Measurements from ENCODE around the gene ZNF436. TPM values are rescaled to one million over a fixed set of nuclear protein-coding genes. Genes with fewer than 3 reads are reported as not detected.
A peak's percentile ranks its signal among the peaks of the same experiment; 100 is the strongest.

Gene ZNF436
- total and polyA plus RNA-seq, 2 of the 13 experiments (the other 11 are each of a cell fraction or from before 2014, with no cell fraction given) = 4.3 to 9.9 TPM

DNA sequence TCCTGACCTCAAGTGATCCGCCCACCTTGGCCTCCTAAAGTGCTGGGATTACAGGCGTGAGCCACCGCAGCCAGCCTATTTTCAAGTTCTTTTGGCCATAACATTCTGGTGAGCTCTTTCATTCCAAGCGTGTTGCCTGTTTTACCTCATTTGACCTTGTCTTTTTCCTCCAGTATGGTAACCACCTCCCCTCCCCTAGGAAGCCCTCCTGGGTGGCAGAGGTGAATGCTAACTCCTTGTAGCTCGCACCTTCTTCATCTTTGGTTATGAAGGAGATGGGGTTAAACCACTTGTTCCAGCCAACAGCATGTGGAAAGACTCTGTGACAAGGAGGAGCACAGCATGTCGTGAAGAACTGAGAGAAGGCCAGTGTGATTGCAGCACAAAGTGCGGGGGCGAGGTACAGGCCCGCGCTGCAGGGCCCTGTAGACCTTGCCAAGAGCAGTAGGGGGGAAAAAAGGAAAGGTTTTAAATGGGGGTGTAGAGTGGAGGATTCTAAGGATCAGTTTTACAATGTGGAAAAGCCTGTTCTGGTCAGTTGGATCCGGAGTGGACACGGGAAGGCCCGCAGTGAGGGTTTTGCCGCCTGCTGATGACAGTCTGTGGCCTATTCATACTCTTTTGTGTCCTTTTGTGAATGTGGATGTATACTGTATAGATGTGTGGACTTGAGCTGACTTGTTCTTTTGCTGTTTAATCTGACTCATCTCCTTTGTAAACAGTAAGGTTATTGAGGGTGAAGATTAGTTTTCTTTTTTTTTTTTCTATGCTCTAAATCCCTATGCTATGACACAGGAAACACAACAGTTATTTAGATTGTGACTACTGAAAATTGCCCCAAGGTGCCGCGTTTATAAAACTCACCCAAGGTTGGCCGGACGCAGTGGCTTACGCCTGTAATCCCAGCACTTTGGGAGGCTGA lies 7.5 kb upstream of the ZNF436 start (continued):
- TF ChIP-seq FOXA1 (IDR thresholded peaks at IDR 0.05) (0 out of 2 replicates have a peak, but pooled peaks have one; percentile 33), FOXA1 (CRISPR knock-in tag; IDR thresholded peaks at IDR 0.05) (peak; percentile 33; the same call in 1 of the 2 replicates), MAF1 (CRISPR knock-in tag; IDR thresholded peaks at IDR 0.05; ENCODE audit: borderline replicate concordance) (no peak), ZC3H13 (CRISPR knock-in tag; IDR thresholded peaks at IDR 0.05) (peak; percentile 37; the same call in 1 of the 2 replicates), SIN3A (IDR thresholded peaks at IDR 0.05; ENCODE audit: borderline replicate concordance, low read depth, low read length) (no peak), ZFP36L2 (CRISPR knock-in tag; IDR thresholded peaks at IDR 0.05) (no peak), RXRB (CRISPR knock-in tag; IDR thresholded peaks at IDR 0.05; ENCODE audit: borderline replicate concordance) (peak; percentile 92), SNRNP70 (IDR thresholded peaks at IDR 0.05; ENCODE audit: low read depth, low read length) (no peak), ELF1 (CRISPR knock-in tag; IDR thresholded peaks at IDR 0.05) (no peak), SIN3B (IDR thresholded peaks at IDR 0.05; ENCODE audit: low read length) (no peak), MED1 (CRISPR knock-in tag; IDR thresholded peaks at IDR 0.05) (no peak), ZNF143 (CRISPR knock-in tag; IDR thresholded peaks at IDR 0.05) (no peak), FOXP4 (CRISPR knock-in tag; IDR thresholded peaks at IDR 0.05) (0 out of 2 replicates have a peak, but pooled peaks have one; percentile 10), CREB1 (IDR thresholded peaks at IDR 0.05) (no peak), CREB1 (CRISPR knock-in tag; IDR thresholded peaks at IDR 0.05) (no peak), ZNF790 (CRISPR knock-in tag; IDR thresholded peaks at IDR 0.05; ENCODE audit: borderline replicate concordance) (no peak), NFYB (CRISPR knock-in tag; IDR thresholded peaks at IDR 0.05) (no peak), ZNF460 (CRISPR knock-in tag; IDR thresholded peaks at IDR 0.05; ENCODE audit: borderline replicate concordance) (peak; percentile 59), ZNF530 (CRISPR knock-in tag; IDR thresholded peaks at IDR 0.05; ENCODE audit: low read depth) (no peak), ZNF850 (CRISPR knock-in tag; conservative IDR thresholded peaks at IDR 0.05) (no peak)
- TF ChIP-seq, protein P1, sequence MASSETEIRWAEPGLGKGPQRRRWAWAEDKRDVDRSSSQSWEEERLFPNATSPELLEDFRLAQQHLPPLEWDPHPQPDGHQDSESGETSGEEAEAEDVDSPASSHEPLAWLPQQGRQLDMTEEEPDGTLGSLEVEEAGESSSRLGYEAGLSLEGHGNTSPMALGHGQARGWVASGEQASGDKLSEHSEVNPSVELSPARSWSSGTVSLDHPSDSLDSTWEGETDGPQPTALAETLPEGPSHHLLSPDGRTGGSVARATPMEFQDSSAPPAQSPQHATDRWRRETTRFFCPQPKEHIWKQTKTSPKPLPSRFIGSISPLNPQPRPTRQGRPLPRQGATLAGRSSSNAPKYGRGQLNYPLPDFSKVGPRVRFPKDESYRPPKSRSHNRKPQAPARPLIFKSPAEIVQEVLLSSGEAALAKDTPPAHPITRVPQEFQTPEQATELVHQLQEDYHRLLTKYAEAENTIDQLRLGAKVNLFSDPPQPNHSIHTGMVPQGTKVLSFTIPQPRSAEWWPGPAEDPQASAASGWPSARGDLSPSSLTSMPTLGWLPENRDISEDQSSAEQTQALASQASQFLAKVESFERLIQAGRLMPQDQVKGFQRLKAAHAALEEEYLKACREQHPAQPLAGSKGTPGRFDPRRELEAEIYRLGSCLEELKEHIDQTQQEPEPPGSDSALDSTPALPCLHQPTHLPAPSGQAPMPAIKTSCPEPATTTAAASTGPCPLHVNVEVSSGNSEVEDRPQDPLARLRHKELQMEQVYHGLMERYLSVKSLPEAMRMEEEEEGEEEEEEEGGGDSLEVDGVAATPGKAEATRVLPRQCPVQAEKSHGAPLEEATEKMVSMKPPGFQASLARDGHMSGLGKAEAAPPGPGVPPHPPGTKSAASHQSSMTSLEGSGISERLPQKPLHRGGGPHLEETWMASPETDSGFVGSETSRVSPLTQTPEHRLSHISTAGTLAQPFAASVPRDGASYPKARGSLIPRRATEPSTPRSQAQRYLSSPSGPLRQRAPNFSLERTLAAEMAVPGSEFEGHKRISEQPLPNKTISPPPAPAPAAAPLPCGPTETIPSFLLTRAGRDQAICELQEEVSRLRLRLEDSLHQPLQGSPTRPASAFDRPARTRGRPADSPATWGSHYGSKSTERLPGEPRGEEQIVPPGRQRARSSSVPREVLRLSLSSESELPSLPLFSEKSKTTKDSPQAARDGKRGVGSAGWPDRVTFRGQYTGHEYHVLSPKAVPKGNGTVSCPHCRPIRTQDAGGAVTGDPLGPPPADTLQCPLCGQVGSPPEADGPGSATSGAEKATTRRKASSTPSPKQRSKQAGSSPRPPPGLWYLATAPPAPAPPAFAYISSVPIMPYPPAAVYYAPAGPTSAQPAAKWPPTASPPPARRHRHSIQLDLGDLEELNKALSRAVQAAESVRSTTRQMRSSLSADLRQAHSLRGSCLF (CRISPR knock-in tag; IDR thresholded peaks at IDR 0.05; ENCODE audit: borderline replicate concordance) = no peak
- TF ChIP-seq, protein P2, sequence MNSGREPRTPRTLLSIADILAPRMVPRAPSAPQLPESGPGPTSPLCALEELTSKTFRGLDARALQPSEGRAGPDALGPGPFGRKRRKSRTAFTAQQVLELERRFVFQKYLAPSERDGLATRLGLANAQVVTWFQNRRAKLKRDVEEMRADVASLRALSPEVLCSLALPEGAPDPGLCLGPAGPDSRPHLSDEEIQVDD (CRISPR knock-in tag; IDR thresholded peaks at IDR 0.05; ENCODE audit: borderline replicate concordance) = no peak

All from HepG2 (cell line).